PC-3 (cell line): Measurements from ENCODE around the gene SAMD14.

Source experiments
- CTCF ChIP-seq: fragments of 300-600 bp; sonication (generic); conservative IDR thresholded peaks from 2 replicates; pipeline ENCODE4 v1.5.1; 2017; ENCODE audit warnings: antibody characterized with exemption, low read depth, mild to moderate bottlenecking, low read length
- EZH2 ChIP-seq: fragments of 300-600 bp; sonication (generic); IDR thresholded peaks from one replicate; pipeline ENCODE4 v1.6.1; 2017; ENCODE audit warnings: antibody characterized with exemption, mild to moderate bottlenecking, low read length; ENCODE audit not compliant: unreplicated experiment
- EZH2phosphoT487 ChIP-seq: fragments of 300-600 bp; sonication (generic); IDR thresholded peaks from 2 replicates; pipeline ENCODE4 v1.6.1; 2018; ENCODE audit warnings: mild to moderate bottlenecking, antibody characterized with exemption, low read length, borderline replicate concordance

- TF ChIP-seq CTCF (no peak), EZH2phosphoT487 (no peak), EZH2 (no peak)
Measured at GRCh38 chr17:50060951-50061712, 68.8 kb downstream of the SAMD14 start.
